GM23248 (cell line): ENCODE measurements around the gene C9orf152. TPM values are rescaled to one million over a fixed set of nuclear protein-coding genes. Genes with fewer than 3 reads are reported as not detected.

Experiments used
- DNase-seq: peaks from one replicate; pipeline ENCODE4 v3.0.0-alpha.2; 2015
- H2AFZ ChIP-seq: fragments of 200-600 bp; sonication (generic); 2 replicates; pipeline ENCODE4 v1.6.1; 2016; ENCODE audit warnings: antibody characterized with exemption
- H3F3A ChIP-seq: fragments of 200-600 bp; sonication (generic); 2 replicates; pipeline ENCODE4 v1.6.1; 2016; ENCODE audit warnings: mild to moderate bottlenecking, antibody characterized with exemption, mixed run types; ENCODE audit not compliant: insufficient read depth
- H3K27ac ChIP-seq: fragments of 200-600 bp; sonication (generic); 2 replicates; pipeline ENCODE4 v1.5.1; 2016; ENCODE audit warnings: mild to moderate bottlenecking
- H3K27me3 ChIP-seq: fragments of 200-600 bp; sonication (generic); replicated peaks from 2 replicates; pipeline ENCODE4 v1.6.1; 2016; ENCODE audit warnings: mild to moderate bottlenecking; ENCODE audit not compliant: insufficient read depth
- H3K36me3 ChIP-seq: fragments of 200-600 bp; sonication (generic); 2 replicates; pipeline ENCODE4 v1.6.1; 2016; ENCODE audit warnings: low read depth, mild to moderate bottlenecking
- H3K4me1 ChIP-seq: fragments of 200-600 bp; sonication (generic); 2 replicates; pipeline ENCODE4 v1.6.1; 2016; ENCODE audit warnings: mild to moderate bottlenecking; ENCODE audit not compliant: insufficient read depth
- H3K4me2 ChIP-seq: fragments of 200-600 bp; sonication (generic); one replicate; pipeline ENCODE4 v1.6.1; 2016; ENCODE audit warnings: mild to moderate bottlenecking; ENCODE audit not compliant: unreplicated experiment
- H3K4me3 ChIP-seq: fragments of 200-600 bp; sonication (generic); 2 replicates; pipeline ENCODE4 v1.5.1; 2016; ENCODE audit warnings: mild to moderate bottlenecking
- H3K79me2 ChIP-seq: fragments of 200-600 bp; sonication (generic); 2 replicates; pipeline ENCODE4 v1.6.1; 2016; ENCODE audit warnings: mild to moderate bottlenecking; ENCODE audit not compliant: insufficient read depth
- H3K9ac ChIP-seq: fragments of 200-600 bp; sonication (generic); 2 replicates; pipeline ENCODE4 v1.6.1; 2016; ENCODE audit warnings: mild to moderate bottlenecking
- H3K9me2 ChIP-seq: fragments of 200-600 bp; sonication (generic); 2 replicates; pipeline ENCODE4 v1.6.1; 2016; ENCODE audit warnings: mixed run types, mild to moderate bottlenecking, moderate library complexity; ENCODE audit not compliant: insufficient read depth
- H3K9me3 ChIP-seq: fragments of 200-600 bp; sonication (generic); one replicate; pipeline ENCODE4 v1.6.1; 2017; ENCODE audit warnings: low read depth
- H4K20me1 ChIP-seq: fragments of 200-600 bp; sonication (generic); 2 replicates; pipeline ENCODE4 v1.6.0; 2016; ENCODE audit not compliant: insufficient read depth
- EZH2 ChIP-seq: fragments of 200-600 bp; sonication (generic); IDR thresholded peaks from 2 replicates; pipeline ENCODE4 v1.6.1; 2018; ENCODE audit warnings: antibody characterized with exemption, mild to moderate bottlenecking; ENCODE audit not compliant: insufficient read depth, poor library complexity, severe bottlenecking
- EZH2phosphoT487 ChIP-seq: fragments of 200-600 bp; sonication (generic); IDR thresholded peaks from 2 replicates; pipeline ENCODE4 v1.6.1; 2018; ENCODE audit warnings: antibody characterized with exemption, moderate library complexity, mild to moderate bottlenecking, low read depth; ENCODE audit not compliant: insufficient read depth
- WGBS, 2 experiments: methylation state at CpG; one replicate each; pipeline ENCODE4 v1.1.6; 2015 to 2017; ENCODE audit warnings: low lambda C conversion rate in 2 of 2, low coverage in 1 of 2; ENCODE audit errors: missing lambda C conversion rate in 2 of 2; 5-methylcytosine and 5-hydroxymethylcytosine counted together
- in situ Hi-C: fragments of 300-500 bp; cut with MboI; formaldehyde crosslinking; loops from 2 replicates; pipeline ENCODE4 v1.15.0; 2020
- polyA plus RNA-seq: library from polyadenylated mRNA; unstranded; fragments of >200 nt; fragmentation: Nextera tagmentation; extraction: Ambion mirVana; gene quantifications from 2 replicates; pipeline ENCODE4 v1.2.1, GENCODE V29; 2016
- total RNA-seq: library from RNA; depleted of rRNA; stranded (reverse); fragments of >200 nt; shearing (Covaris generic); gene quantifications from 2 replicates; pipeline ENCODE4 v1.2.3, GENCODE V29; 2014

Gene C9orf152
- total and polyA plus RNA-seq, 2 experiments from 2014 or later, result not detected

GRCh38 chr9:110183208-110184145, 24.5 kb downstream of the C9orf152 start:
- 81 to 85% methylated on average over 7 of the region's 7 CpGs for WGBS, 2 experiments
- in situ Hi-C loops, result no loop called here

GRCh38 chr9:110180511-110181434, 27.2 kb downstream of the C9orf152 start:
- DNase-seq, result peak; percentile 86
- H3K9ac ChIP-seq, result no peak overlapping the region
- no peak overlapping the region for H2AFZ ChIP-seq
- no peak overlapping the region for H3K4me2 ChIP-seq
- no peaks in the 10 kb centered on the region for H3K9me2 ChIP-seq
- TF ChIP-seq EZH2phosphoT487 (no peak), EZH2 (no peak)
- WGBS, 2 experiments, result 63 to 64% methylated on average over 7 of the region's 7 CpGs
- H3K27ac ChIP-seq, result peak overlapping the region; percentile 74
- no peaks in the 10 kb centered on the region for H4K20me1 ChIP-seq
- no peaks in the 10 kb centered on the region for H3K79me2 ChIP-seq
- H3K4me1 ChIP-seq, result peaks cover 21% of the 10 kb centered on the region
- no peaks in the 10 kb centered on the region for H3K36me3 ChIP-seq
- H3K27me3 ChIP-seq, result no peaks in the 10 kb centered on the region
- no peak overlapping the region for H3K4me3 ChIP-seq
- peaks cover 30% of the 10 kb centered on the region for H3F3A ChIP-seq
- in situ Hi-C loops, result no loop called here
- no peaks in the 10 kb centered on the region for H3K9me3 ChIP-seq

More at GRCh38 chr9:110183208-110184145, 24.5 kb downstream of the C9orf152 start:
- Histone ChIP-seq H3K4me2 (no peak overlapping the region), H3K4me1 (peaks cover 27% of the 10 kb centered on the region), H3K9ac (no peak overlapping the region), H3K79me2 (no peaks in the 10 kb centered on the region), H3K27ac (no peak overlapping the region), H3K27me3 (no peaks in the 10 kb centered on the region), H3K9me3 (no peaks in the 10 kb centered on the region), H3K4me3 (no peak overlapping the region), H2AFZ (no peak overlapping the region), H3K9me2 (no peaks in the 10 kb centered on the region), H3F3A (peaks cover 23% of the 10 kb centered on the region), H3K36me3 (no peaks in the 10 kb centered on the region), H4K20me1 (no peaks in the 10 kb centered on the region)
- DNase-seq, result peak; percentile 77
- TF ChIP-seq EZH2, result no peak
- no peak for TF ChIP-seq EZH2phosphoT487

GRCh38 chr9:110179734-110180133, 28.2 kb downstream of the C9orf152 start:
- WGBS, 2 experiments, result 46 to 52% methylated on average over 4 of the region's 4 CpGs
- no peaks in the 10 kb centered on the region for H3K9me2 ChIP-seq
- H3K4me2 ChIP-seq, result peak overlapping the region; percentile 19
- no peaks in the 10 kb centered on the region for H3K79me2 ChIP-seq
- DNase-seq, result peak; percentile 72
- H3K27me3 ChIP-seq, result no peaks in the 10 kb centered on the region
- peak overlapping the region; percentile 74 for H3K27ac ChIP-seq
- no peaks in the 10 kb centered on the region for H4K20me1 ChIP-seq
- no peak overlapping the region for H3K4me3 ChIP-seq
- peaks cover 21% of the 10 kb centered on the region for H3K4me1 ChIP-seq
- peak overlapping the region; percentile 51 for H3K9ac ChIP-seq
- H3F3A ChIP-seq, result peaks cover 33% of the 10 kb centered on the region
- H2AFZ ChIP-seq, result no peak overlapping the region
- in situ Hi-C loops, result no loop called here
- H3K36me3 ChIP-seq, result no peaks in the 10 kb centered on the region
- TF ChIP-seq EZH2, result no peak
- no peak for TF ChIP-seq EZH2phosphoT487
- H3K9me3 ChIP-seq, result no peaks in the 10 kb centered on the region

GRCh38 chr9:110178281-110178680, 29.7 kb downstream of the C9orf152 start:
- WGBS, 2 experiments, result 84 to 100% methylated on average over 1 of the region's 1 CpG
- no peak overlapping the region for H2AFZ ChIP-seq
- in situ Hi-C loops, result no loop called here

More at GRCh38 chr9:110178281-110178680, 29.7 kb downstream of the C9orf152 start:
- H3K9me2 ChIP-seq, result no peaks in the 10 kb centered on the region
- no peaks in the 10 kb centered on the region for H3K9me3 ChIP-seq
- H3K4me3 ChIP-seq, result no peak overlapping the region
- H3K4me1 ChIP-seq, result peaks cover 21% of the 10 kb centered on the region
- no peak overlapping the region for H3K27ac ChIP-seq
- no peaks in the 10 kb centered on the region for H3K27me3 ChIP-seq
- H4K20me1 ChIP-seq, result no peaks in the 10 kb centered on the region
- no peak overlapping the region for H3K9ac ChIP-seq
- no peak overlapping the region for H3K4me2 ChIP-seq
- peaks cover 8% of the 10 kb centered on the region; the same call in 1 of the 2 replicates for H3K79me2 ChIP-seq
- DNase-seq, result no peak
- TF ChIP-seq EZH2phosphoT487 (no peak), EZH2 (no peak)
- H3F3A ChIP-seq, result peaks cover 34% of the 10 kb centered on the region
- no peaks in the 10 kb centered on the region for H3K36me3 ChIP-seq
